GM19351 (cell line): ENCODE measurements around the gene BATF2.
"Not testable (repeated sequence)": the region's sequence is repeated elsewhere in the genome, so short reads cannot be mapped to it uniquely, and the experiment has no call there.

Experiments used
- ATAC-seq: cut with Tn5 transposase; IDR thresholded peaks from one replicate; pipeline ENCODE4 v1.9.1; 2021; ENCODE audit warnings: mild to moderate bottlenecking, moderate library complexity; ENCODE audit not compliant: unreplicated experiment

BATF2 gene

GRCh38 chr11:65013888-65014725, 17.3 kb upstream of the BATF2 start, which contains the start of gene ARL2:
Gene ARL2, plus strand, starts transcription at chr11:65014160. Its CDS starts 48 bp downstream, at chr11:65014208.
- ATAC-seq = peak; percentile 70

- peak; percentile 71 for ATAC-seq
Measured at GRCh38 chr11:65013130-65013887, 16.5 kb upstream of the BATF2 start.

- ATAC-seq = no peak
Measured at GRCh38 chr11:65008873-65009272, 12.1 kb upstream of the BATF2 start.

- no peak for ATAC-seq
Measured at GRCh38 chr11:65008016-65008415, 11.2 kb upstream of the BATF2 start.

- not testable (repeated sequence) for ATAC-seq
Measured at GRCh38 chr11:65003968-65004367, 7.2 kb upstream of the BATF2 start.

GRCh38 chr11:65003282-65003681, 6.5 kb upstream of the BATF2 start:
- no peak for ATAC-seq

- ATAC-seq = no peak
Measured at GRCh38 chr11:65002706-65003105, 5.9 kb upstream of the BATF2 start.

- no peak for ATAC-seq
Measured at GRCh38 chr11:64999478-64999877, 2.7 kb upstream of the BATF2 start.

GRCh38 chr11:64998690-64999431, 2.1 kb upstream of the BATF2 start:
- ATAC-seq = no peak

GRCh38 chr11:64998141-64998540, 1.4 kb upstream of the BATF2 start:
- ATAC-seq = no peak

GRCh38 chr11:64996327-64996709, 453 bp downstream of the BATF2 start:
- no peak for ATAC-seq

GRCh38 chr11:64994318-64994717, 2.5 kb downstream of the BATF2 start:
- no peak for ATAC-seq

- no peak for ATAC-seq
Measured at GRCh38 chr11:64990222-64990923, 6.4 kb downstream of the BATF2 start.

- ATAC-seq = no peak
Measured at GRCh38 chr11:64989416-64989815, 7.4 kb downstream of the BATF2 start.

- ATAC-seq = no peak
Measured at GRCh38 chr11:64987998-64988854, 8.5 kb downstream of the BATF2 start.

GRCh38 chr11:64983339-64983738, 13.4 kb downstream of the BATF2 start:
- ATAC-seq = not testable (repeated sequence)

GRCh38 chr11:64976651-64977050, 20.1 kb downstream of the BATF2 start:
- ATAC-seq = no peak

- no peak for ATAC-seq
Measured at GRCh38 chr11:64974124-64974523, 22.6 kb downstream of the BATF2 start.

GRCh38 chr11:64971421-64972233, 25.1 kb downstream of the BATF2 start, which contains the start of gene MAJIN:
Gene MAJIN, minus strand, starts transcription at chr11:64972108. Its CDS starts 12,703 bp downstream, at chr11:64959405.
- ATAC-seq = no peak
